Gastrocnemius medialis (tissue), 4 donors: ENCODE results near the gene AKNA. TPM values are rescaled to one million over a fixed set of nuclear protein-coding genes. Genes with fewer than 3 reads are reported as not detected.

Experiments used
- ATAC-seq, 2 donors: fragments of 150-250 bp; one replicate each; pipeline ENCODE4 v1.9.1; 2016
- DNase-seq, 2 donors: peaks; one replicate each; pipeline ENCODE4 v3.0.0-alpha.2; 2019
- H3K27ac ChIP-seq, 4 donors: fragments of 200-600 bp; sonication (generic); 1 replicate in 1 of 4; 2 replicates in 3 of 4; pipeline ENCODE4 v1.5.1; 2016 to 2018; ENCODE audit warnings: mild to moderate bottlenecking in 2 of 4, moderate library complexity in 1 of 4
- H3K27me3 ChIP-seq, 3 donors: fragments of 200-600 bp; sonication (generic) in 2 of 3; 1 replicate in 1 of 3; 2 replicates in 2 of 3; pipeline versions ENCODE4 v1.5.1 to v1.6.0; 2016 to 2019; ENCODE audit warnings: mild to moderate bottlenecking in 1 of 3, moderate library complexity in 1 of 3
- H3K36me3 ChIP-seq, 2 donors: fragments of 200-600 bp; sonication (generic) in 1 of 2; one replicate each; pipeline ENCODE4 v1.5.1; 2017 to 2018
- H3K4me1 ChIP-seq, 2 donors: fragments of 200-600 bp; sonication (generic) in 1 of 2; one replicate each; pipeline ENCODE4 v1.5.1; 2016 to 2017; ENCODE audit warnings: mild to moderate bottlenecking in 2 of 2
- H3K4me3 ChIP-seq, 4 donors: fragments of 200-600 bp; sonication (generic) in 3 of 4; 1 replicate in 1 of 4; 2 replicates in 3 of 4; pipeline ENCODE4 v1.5.1; 2016 to 2019; ENCODE audit warnings: mild to moderate bottlenecking in 2 of 4
- H3K9me3 ChIP-seq, 3 donors: fragments of 200-600 bp; sonication (generic) in 2 of 3; 1 replicate in 1 of 3; 2 replicates in 2 of 3; pipeline ENCODE4 v1.5.1; 2016 to 2019
- CTCF ChIP-seq, 5 experiments: fragments of 450-650 bp in 3 of 5; fragments of 200-600 bp in 2 of 5; sonication (generic) in 2 of 5; IDR thresholded peaks in 4 of 5; conservative IDR thresholded peaks in 1 of 5; 1 replicate in 4 of 5; 2 replicates in 1 of 5; pipeline ENCODE4 v1.5.1; 2016 to 2019; ENCODE audit warnings: antibody characterized with exemption in 5 of 5, mild to moderate bottlenecking in 3 of 5, moderate library complexity in 3 of 5
- POLR2A ChIP-seq, 2 donors: fragments of 450-650 bp; IDR thresholded peaks; one replicate each; pipeline ENCODE4 v1.6.1; 2017; ENCODE audit warnings: antibody characterized with exemption in 2 of 2, mild to moderate bottlenecking in 2 of 2, moderate library complexity in 2 of 2
- in situ Hi-C, 4 donors: fragments of 200-750 bp; cut with MboI; loops; one replicate each; pipeline versions ENCODE4 v1.15.0 to v1.8.0; 2017; ENCODE audit warnings: low sequenced_read_pairs in 4 of 4
- intact Hi-C: fragments of 100-400 bp; cut with DNase I; formaldehyde crosslinking; loops from one replicate; pipeline ENCODE4 v1.15.1; 2023; ENCODE audit warnings: low total_unique reads
- total RNA-seq, 4 donors: library from RNA; depleted of rRNA; stranded (reverse); fragments of >200 nt; gene quantifications; one replicate each; pipeline versions ENCODE4 v1.1.0 to v1.2.3, GENCODE V29; 2016

AKNA gene
- total RNA-seq, 4 donors from 2014 or later: 2.8 to 5.7 (median 3.8) TPM

DNA sequence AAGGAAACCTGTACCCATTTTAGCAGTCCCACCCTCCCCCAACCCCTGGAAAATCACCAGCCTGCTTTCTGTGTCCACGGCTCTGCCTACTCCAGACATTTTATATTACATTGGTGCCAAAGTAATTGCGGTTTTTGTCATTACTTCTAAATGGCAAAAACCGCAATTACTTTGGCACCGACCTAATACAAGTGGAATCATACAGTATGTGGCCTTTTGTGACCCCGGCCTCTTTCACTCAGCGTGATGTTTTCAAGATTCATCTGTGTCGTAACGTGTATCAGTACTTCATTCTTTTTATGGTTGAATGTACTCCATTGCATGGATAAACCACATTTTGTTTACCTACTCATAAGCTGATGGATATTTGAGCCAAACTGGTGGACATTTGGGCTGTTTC lies 74.6 kb downstream of the AKNA start:
- Histone ChIP-seq H3K36me3 (no peaks in the 10 kb centered on the region), H3K4me3 (no peak overlapping the region), H3K4me1 (no peaks in the 10 kb centered on the region), H3K9me3 (no peaks in the 10 kb centered on the region), H3K27ac (no peak overlapping the region), H3K27me3 (no peaks in the 10 kb centered on the region)
- intact Hi-C loops (no loop called here), in situ Hi-C loops (no loop called here)
- DNase-seq (no peak), ATAC-seq (no peak)
- TF ChIP-seq CTCF (IDR thresholded peaks at IDR 0.05 in 4 of 5, conservative IDR thresholded peaks at IDR 0.05 in 1 of 5) (no peak), POLR2A (IDR thresholded peaks at IDR 0.05) (no peak)

GRCh38 chr9:114312513-114312875 lies 75.3 kb downstream of the AKNA start:
- in situ Hi-C loops: no loop called here
- TF ChIP-seq POLR2A (IDR thresholded peaks at IDR 0.05) (no peak), CTCF (IDR thresholded peaks at IDR 0.05 in 4 of 5, conservative IDR thresholded peaks at IDR 0.05 in 1 of 5) (no peak)
- H3K4me3 ChIP-seq: no peak overlapping the region
- DNase-seq: no peak
- H3K9me3 ChIP-seq: no peaks in the 10 kb centered on the region
- H3K27ac ChIP-seq: no peak overlapping the region
- H3K4me1 ChIP-seq: no peaks in the 10 kb centered on the region
- no peaks in the 10 kb centered on the region for H3K36me3 ChIP-seq
- intact Hi-C loops: no loop called here
- no peak for ATAC-seq
- H3K27me3 ChIP-seq: no peaks in the 10 kb centered on the region

DNA sequence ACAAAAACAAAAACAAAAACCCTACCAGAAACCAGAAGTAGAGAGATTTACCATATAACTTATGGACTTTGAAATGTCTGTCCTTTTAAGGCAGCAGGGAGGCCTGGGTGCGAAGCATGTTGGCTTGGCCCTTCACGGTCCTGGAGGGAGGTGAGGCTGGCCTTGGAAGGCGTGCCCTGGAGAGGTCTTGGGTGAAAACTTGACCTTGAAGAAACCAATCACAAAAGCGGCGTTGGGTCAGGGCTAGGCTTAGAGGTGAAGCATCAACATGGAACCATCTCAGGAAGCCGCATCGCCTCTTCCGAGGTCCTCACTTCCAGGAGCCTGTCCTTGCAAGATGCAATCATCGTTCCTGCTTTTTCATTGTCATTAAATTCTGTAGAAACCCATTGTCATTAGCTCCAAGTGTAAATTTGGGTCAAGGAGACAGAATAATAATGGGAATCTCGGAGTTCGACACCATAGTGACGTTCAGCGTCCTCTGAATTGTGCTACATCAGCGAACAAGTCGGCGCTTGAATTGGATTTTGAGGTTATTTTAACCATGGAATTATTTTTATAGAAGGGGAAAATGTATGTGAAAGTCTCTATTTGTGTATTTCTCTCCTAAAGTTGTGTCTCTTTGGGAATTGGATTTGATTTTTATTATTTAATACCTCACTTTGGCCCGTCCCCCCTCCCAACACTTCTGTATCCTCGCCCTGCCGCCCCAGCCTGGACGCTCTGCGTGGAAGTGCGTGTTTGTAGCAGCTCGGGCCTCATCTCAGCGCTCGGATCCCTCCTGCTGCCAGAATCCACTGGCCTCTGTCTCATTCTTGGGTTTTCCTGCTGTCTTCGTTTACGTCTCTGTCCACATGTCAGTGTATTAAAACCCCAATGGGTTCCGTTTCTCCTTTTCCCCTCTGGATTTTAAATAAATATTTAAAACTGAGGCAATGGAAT lies 75.9 kb downstream of the AKNA start:
- no peak for TF ChIP-seq CTCF (IDR thresholded peaks at IDR 0.05 in 4 of 5, conservative IDR thresholded peaks at IDR 0.05 in 1 of 5)
- no peak for TF ChIP-seq POLR2A (IDR thresholded peaks at IDR 0.05)
- Histone ChIP-seq H3K4me3 (no peak overlapping the region), H3K4me1 (no peaks in the 10 kb centered on the region), H3K27ac (no peak overlapping the region), H3K27me3 (no peaks in the 10 kb centered on the region), H3K9me3 (no peaks in the 10 kb centered on the region), H3K36me3 (no peaks in the 10 kb centered on the region)
- ATAC-seq (no peak), DNase-seq (no peak)
- intact Hi-C loops: no loop called here
- in situ Hi-C loops: no loop called here

GRCh38 chr9:114310471-114311450 lies 77.0 kb downstream of the AKNA start:
- no peak overlapping the region for H3K4me3 ChIP-seq
- TF ChIP-seq CTCF (IDR thresholded peaks at IDR 0.05 in 4 of 5, conservative IDR thresholded peaks at IDR 0.05 in 1 of 5) (no peak), POLR2A (IDR thresholded peaks at IDR 0.05) (no peak)
- in situ Hi-C loops (no loop called here), intact Hi-C loops (no loop called here)
- no peak for ATAC-seq
- no peaks in the 10 kb centered on the region for H3K9me3 ChIP-seq
- H3K27me3 ChIP-seq: no peaks in the 10 kb centered on the region
- DNase-seq: no peak
- H3K36me3 ChIP-seq: no peaks in the 10 kb centered on the region
- no peak overlapping the region for H3K27ac ChIP-seq
- H3K4me1 ChIP-seq: no peaks in the 10 kb centered on the region
